Retinal pigment epithelial cell (primary cell): ENCODE data around the gene LAGE3.
A peak's percentile ranks its signal among the peaks of the same experiment; 100 is the strongest.

Experiments
- DNase-seq: peaks from one replicate; pipeline ENCODE4 v3.0.0-alpha.2; 2010; ENCODE audit warnings: low read depth
- H3K4me3 ChIP-seq: 2 replicates; pipeline ENCODE4 v1.5.1; 2011; ENCODE audit warnings: mild to moderate bottlenecking, low read length, control low read depth, moderate library complexity
- TF ChIP-seq, protein P1 (sequence below): conservative IDR thresholded peaks from 2 replicates; pipeline ENCODE4 v1.5.1; 2011; ENCODE audit warnings: low read depth, low read length, control low read depth, inconsistent platforms

LAGE3 gene

GRCh38 chrX:154430916-154431315, 48.2 kb downstream of the LAGE3 start:
- TF ChIP-seq, protein P1, sequence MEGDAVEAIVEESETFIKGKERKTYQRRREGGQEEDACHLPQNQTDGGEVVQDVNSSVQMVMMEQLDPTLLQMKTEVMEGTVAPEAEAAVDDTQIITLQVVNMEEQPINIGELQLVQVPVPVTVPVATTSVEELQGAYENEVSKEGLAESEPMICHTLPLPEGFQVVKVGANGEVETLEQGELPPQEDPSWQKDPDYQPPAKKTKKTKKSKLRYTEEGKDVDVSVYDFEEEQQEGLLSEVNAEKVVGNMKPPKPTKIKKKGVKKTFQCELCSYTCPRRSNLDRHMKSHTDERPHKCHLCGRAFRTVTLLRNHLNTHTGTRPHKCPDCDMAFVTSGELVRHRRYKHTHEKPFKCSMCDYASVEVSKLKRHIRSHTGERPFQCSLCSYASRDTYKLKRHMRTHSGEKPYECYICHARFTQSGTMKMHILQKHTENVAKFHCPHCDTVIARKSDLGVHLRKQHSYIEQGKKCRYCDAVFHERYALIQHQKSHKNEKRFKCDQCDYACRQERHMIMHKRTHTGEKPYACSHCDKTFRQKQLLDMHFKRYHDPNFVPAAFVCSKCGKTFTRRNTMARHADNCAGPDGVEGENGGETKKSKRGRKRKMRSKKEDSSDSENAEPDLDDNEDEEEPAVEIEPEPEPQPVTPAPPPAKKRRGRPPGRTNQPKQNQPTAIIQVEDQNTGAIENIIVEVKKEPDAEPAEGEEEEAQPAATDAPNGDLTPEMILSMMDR: no peak
- no peak for DNase-seq
- H3K4me3 ChIP-seq: no peak overlapping the region

DNA sequence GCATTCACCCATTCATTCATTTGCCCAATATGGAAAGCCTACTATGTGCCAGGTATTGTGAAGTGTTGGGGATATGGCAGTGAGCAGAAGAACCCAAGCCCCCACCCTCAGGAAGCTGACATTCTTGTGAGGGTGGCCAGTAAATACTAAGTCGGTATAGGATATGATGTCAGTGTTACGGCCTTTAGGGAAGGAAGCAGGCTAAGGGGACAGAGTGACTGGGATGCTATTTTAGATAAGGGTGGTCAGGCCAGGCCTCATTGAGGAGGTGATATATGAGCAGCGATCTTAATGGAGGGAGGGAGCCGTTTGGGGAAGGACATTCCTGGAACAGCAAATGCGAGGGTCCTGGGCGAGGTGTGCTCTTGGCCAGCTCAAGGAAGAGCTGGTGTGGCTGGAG, 48.6 kb downstream of the LAGE3 start:
- TF ChIP-seq, protein P1: no peak
- no peak overlapping the region for H3K4me3 ChIP-seq
- no peak for DNase-seq

DNA sequence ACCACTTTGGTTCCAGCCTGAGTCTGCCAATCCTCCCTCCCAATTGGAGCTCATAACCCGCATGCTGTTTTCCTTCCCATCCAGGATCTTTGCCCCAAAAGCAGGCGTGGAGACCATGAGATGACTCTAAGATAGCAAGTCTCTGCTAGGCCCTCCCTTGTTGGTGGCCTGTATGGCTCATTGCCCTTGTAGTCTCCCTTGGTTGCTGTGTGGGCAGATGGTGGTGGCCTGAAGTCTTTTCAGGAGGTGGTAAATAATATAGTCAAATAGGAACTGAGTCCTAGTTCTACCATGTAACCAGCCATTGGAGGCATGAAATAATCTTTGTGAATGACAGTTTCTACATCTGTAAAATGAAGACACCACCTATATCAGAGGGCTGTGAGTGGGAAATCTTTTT, 49.4 kb downstream of the LAGE3 start:
- peak overlapping the region; percentile 60 for H3K4me3 ChIP-seq
- DNase-seq: no peak
- TF ChIP-seq, protein P1: no peak

DNA sequence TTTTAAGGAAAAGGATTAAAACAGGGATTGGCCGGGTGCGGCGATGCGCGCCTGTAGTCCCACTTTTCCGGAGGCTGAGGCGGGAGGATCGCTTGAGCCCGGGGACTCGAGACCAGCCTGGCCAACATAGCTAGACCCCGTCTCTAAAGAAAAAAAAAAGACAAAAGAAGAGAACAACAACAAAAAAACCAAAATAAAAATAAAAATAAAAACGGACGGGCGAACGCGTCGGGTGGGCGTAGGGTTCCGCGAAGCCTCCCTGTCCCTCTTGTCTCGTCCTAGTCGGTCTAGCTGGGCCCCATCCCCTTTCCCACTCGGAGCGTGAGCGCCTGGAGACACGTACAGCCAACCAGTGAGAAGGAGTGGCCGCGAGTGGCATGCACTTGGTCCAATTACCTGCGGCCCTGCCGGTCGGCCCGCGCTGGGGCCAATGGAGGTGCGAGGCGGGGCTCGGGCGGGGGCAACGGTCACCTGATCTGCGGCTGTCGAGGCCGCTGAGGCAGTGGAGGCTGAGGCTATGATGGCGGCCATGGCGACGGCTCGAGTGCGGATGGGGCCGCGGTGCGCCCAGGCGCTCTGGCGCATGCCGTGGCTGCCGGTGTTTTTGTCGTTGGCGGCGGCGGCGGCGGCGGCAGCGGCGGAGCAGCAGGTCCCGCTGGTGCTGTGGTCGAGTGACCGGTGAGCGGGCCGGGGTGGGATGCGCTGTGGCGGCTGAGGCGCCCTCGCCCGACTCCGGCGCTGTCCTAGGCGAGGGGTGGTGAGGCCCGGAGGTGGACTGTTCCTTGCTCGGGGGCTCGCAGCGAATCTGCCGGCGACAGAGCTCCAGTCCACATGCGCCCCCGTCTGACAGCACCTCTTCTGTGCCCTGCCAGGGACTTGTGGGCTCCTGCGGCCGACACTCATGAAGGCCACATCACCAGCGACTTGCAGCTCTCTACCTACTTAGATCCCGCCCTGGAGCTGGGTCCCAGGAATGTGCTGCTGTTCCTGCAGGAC, 50.6 kb downstream of the LAGE3 start, which contains the start of gene ATP6AP1:
Gene ATP6AP1 (plus strand): TSS at position 502 of the 996 bp plus-strand sequence. CDS start 16 bp downstream, at position 518.
- TF ChIP-seq, protein P1: peak; percentile 12
- DNase-seq: peak; percentile 73

More for the DNA sequence above, 50.6 kb downstream of the LAGE3 start, which contains the start of gene ATP6AP1:
- peak within 1 kb of the TSS; percentile 60 for H3K4me3 ChIP-seq
